Measurements from ENCODE around the gene ARHGAP40. TPM values are rescaled to one million over a fixed set of nuclear protein-coding genes. Genes with fewer than 3 reads are reported as not detected.

The ARHGAP40 gene
- total and polyA plus RNA-seq, 9 of the 15 experiments (the other 6 are each of a cell fraction or from before 2014, with no cell fraction given), result not detected

DNA sequence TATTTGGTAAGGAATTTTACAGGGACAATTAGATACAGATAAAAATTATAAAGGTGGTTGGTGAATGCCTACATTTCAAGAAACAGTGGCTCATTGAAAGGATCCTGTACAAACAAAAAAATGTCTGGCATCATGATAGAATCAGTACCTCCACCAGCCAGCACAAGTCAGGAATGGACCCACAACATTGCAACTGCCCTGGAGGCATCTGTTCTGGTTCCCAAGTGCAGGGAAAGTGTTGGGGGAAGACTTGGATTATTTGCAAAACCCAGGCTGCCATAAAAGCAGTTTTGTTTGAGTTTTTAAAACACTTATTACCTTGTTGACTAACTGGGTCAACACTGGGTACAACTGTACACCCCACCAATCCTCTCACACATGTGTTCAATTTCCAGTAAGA lies 24.3 kb downstream of the ARHGAP40 start:
- POLR2A ChIA-PET, result no interaction called here
- intact Hi-C loops (cut with micrococcal nuclease) (no loop called here), in situ Hi-C loops (cut with MboI) (no loop called here)
- DNase-seq (ENCODE audit: extremely low read depth in 1 of 4, low spot score in 3 of 4), result no peak
- CTCF ChIA-PET (ENCODE audit: low intra/inter-chr PET ratio), result no interaction called here
- Histone ChIP-seq H3K27ac (ENCODE audit: extremely low read depth, low read depth, low read length) (no peak overlapping the region), H3K79me2 (ENCODE audit: control insufficient read depth, insufficient read depth, low read length) (no peaks in the 10 kb centered on the region), H3K9ac (ENCODE audit: insufficient read depth in 1 of 2, low read depth in 2 of 2, low read length in 2 of 2) (no peak overlapping the region), H3K27me3 (ENCODE audit: control insufficient read depth in 2 of 2, insufficient read depth in 2 of 2, low read length in 2 of 2) (peaks cover 9 to 19% of the 10 kb centered on the region in 2 experiments), H2AFZ (ENCODE audit: low read depth, low read length) (no peak overlapping the region), H3K4me1 (replicated peaks in 1 of 2; ENCODE audit: control insufficient read depth in 2 of 2, insufficient read depth in 2 of 2, low read length in 2 of 2) (peaks cover 6 to 11% of the 10 kb centered on the region in 2 experiments; a peak in 4 of 5 replicates), H3K4me3 (no peak overlapping the region), H4K20me1 (replicated peaks; ENCODE audit: control insufficient read depth, insufficient read depth, low read length) (no peaks in the 10 kb centered on the region), H3K9me3 (replicated peaks; ENCODE audit: control insufficient read depth, insufficient read depth, low read depth, low read length) (no peaks in the 10 kb centered on the region), H3K36me3 (ENCODE audit: control insufficient read depth, insufficient read depth, low read length) (no peaks in the 10 kb centered on the region), H3K9me1 (ENCODE audit: control insufficient read depth, insufficient read depth, low read length) (no peaks in the 10 kb centered on the region), H3K4me2 (ENCODE audit: insufficient read depth, low read length) (no peak overlapping the region)
- no peak for FAIRE-seq
- no peak for ATAC-seq
- no TSS peak for BruUV-seq (replicated peaks)
- TF ChIP-seq NFATC3 (IDR thresholded peaks at IDR 0.05) (no peak), EP400 (IDR thresholded peaks at IDR 0.05) (no peak), ZNF609 (CRISPR knock-in tag; IDR thresholded peaks at IDR 0.05; ENCODE audit: borderline replicate concordance) (no peak), CHD1 (IDR thresholded peaks at IDR 0.05; ENCODE audit: low read length) (no peak), POLR2A (conservative IDR thresholded peaks at IDR 0.05) (no peak), CC2D1A (IDR thresholded peaks at IDR 0.05) (no peak), RCOR1 (IDR thresholded peaks at IDR 0.05; ENCODE audit: borderline replicate concordance in 1 of 2, low read depth in 2 of 2, low read length in 2 of 2) (no peak), NR1H2 (CRISPR knock-in tag; IDR thresholded peaks at IDR 0.05) (no peak), TOE1 (IDR thresholded peaks at IDR 0.05; ENCODE audit: borderline replicate concordance) (no peak), TOE1 (CRISPR knock-in tag; IDR thresholded peaks at IDR 0.05; ENCODE audit: borderline replicate concordance, low read depth) (no peak), CXXC5 (CRISPR knock-in tag; IDR thresholded peaks at IDR 0.05) (no peak), ZNF23 (CRISPR knock-in tag; IDR thresholded peaks at IDR 0.05) (no peak), SMC3 (conservative IDR thresholded peaks at IDR 0.05; ENCODE audit: insufficient read depth, low read depth, low read length) (no peak)
- TF ChIP-seq, protein P1, sequence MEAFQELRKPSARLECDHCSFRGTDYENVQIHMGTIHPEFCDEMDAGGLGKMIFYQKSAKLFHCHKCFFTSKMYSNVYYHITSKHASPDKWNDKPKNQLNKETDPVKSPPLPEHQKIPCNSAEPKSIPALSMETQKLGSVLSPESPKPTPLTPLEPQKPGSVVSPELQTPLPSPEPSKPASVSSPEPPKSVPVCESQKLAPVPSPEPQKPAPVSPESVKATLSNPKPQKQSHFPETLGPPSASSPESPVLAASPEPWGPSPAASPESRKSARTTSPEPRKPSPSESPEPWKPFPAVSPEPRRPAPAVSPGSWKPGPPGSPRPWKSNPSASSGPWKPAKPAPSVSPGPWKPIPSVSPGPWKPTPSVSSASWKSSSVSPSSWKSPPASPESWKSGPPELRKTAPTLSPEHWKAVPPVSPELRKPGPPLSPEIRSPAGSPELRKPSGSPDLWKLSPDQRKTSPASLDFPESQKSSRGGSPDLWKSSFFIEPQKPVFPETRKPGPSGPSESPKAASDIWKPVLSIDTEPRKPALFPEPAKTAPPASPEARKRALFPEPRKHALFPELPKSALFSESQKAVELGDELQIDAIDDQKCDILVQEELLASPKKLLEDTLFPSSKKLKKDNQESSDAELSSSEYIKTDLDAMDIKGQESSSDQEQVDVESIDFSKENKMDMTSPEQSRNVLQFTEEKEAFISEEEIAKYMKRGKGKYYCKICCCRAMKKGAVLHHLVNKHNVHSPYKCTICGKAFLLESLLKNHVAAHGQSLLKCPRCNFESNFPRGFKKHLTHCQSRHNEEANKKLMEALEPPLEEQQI (IDR thresholded peaks at IDR 0.05), result no peak
- TF ChIP-seq, protein P2, sequence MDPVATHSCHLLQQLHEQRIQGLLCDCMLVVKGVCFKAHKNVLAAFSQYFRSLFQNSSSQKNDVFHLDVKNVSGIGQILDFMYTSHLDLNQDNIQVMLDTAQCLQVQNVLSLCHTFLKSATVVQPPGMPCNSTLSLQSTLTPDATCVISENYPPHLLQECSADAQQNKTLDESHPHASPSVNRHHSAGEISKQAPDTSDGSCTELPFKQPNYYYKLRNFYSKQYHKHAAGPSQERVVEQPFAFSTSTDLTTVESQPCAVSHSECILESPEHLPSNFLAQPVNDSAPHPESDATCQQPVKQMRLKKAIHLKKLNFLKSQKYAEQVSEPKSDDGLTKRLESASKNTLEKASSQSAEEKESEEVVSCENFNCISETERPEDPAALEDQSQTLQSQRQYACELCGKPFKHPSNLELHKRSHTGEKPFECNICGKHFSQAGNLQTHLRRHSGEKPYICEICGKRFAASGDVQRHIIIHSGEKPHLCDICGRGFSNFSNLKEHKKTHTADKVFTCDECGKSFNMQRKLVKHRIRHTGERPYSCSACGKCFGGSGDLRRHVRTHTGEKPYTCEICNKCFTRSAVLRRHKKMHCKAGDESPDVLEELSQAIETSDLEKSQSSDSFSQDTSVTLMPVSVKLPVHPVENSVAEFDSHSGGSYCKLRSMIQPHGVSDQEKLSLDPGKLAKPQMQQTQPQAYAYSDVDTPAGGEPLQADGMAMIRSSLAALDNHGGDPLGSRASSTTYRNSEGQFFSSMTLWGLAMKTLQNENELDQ (CRISPR knock-in tag; IDR thresholded peaks at IDR 0.05; ENCODE audit: borderline replicate concordance), result no peak

Measured in K562 (cell line).